GM19238 (cell line): Measurements from ENCODE around the gene SLIT3.

Source experiments
- DNase-seq: peaks from one replicate; pipeline ENCODE4 v3.0.0; 2011; ENCODE audit warnings: low spot score; ENCODE audit not compliant: insufficient read length

Gene SLIT3

GRCh38 chr5:169176709-169177694 lies 123.9 kb downstream of the SLIT3 start:
- DNase-seq, result no peak

- DNase-seq, result no peak
These were observed 125.2 kb downstream of the SLIT3 start for GRCh38 chr5:169175733-169176132.

GRCh38 chr5:169174923-169175322 lies 126.0 kb downstream of the SLIT3 start:
- no peak for DNase-seq

GRCh38 chr5:169173372-169173771 lies 127.6 kb downstream of the SLIT3 start:
- DNase-seq, result no peak

GRCh38 chr5:169171515-169171914 lies 129.4 kb downstream of the SLIT3 start:
- DNase-seq, result no peak

GRCh38 chr5:169169783-169170182 lies 131.2 kb downstream of the SLIT3 start:
- no peak for DNase-seq

GRCh38 chr5:169168280-169168679 lies 132.7 kb downstream of the SLIT3 start:
- no peak for DNase-seq

- DNase-seq, result no peak
These were observed 134.9 kb downstream of the SLIT3 start for GRCh38 chr5:169166078-169166477.

GRCh38 chr5:169165052-169165451 lies 135.9 kb downstream of the SLIT3 start:
- no peak for DNase-seq

GRCh38 chr5:169164481-169164925 lies 136.4 kb downstream of the SLIT3 start:
- DNase-seq, result no peak

- no peak for DNase-seq
These were observed 138.5 kb downstream of the SLIT3 start for GRCh38 chr5:169162407-169162806.

GRCh38 chr5:169161022-169161680 lies 139.8 kb downstream of the SLIT3 start:
- no peak for DNase-seq

- no peak for DNase-seq
These were observed 140.5 kb downstream of the SLIT3 start for GRCh38 chr5:169160405-169160901.

- DNase-seq, result no peak
These were observed 142.2 kb downstream of the SLIT3 start for GRCh38 chr5:169158764-169159163.

GRCh38 chr5:169157064-169157463 lies 143.9 kb downstream of the SLIT3 start:
- no peak for DNase-seq

GRCh38 chr5:169154679-169155078 lies 146.3 kb downstream of the SLIT3 start:
- no peak for DNase-seq

- DNase-seq, result no peak
These were observed 147.5 kb downstream of the SLIT3 start for GRCh38 chr5:169153405-169153804.

- DNase-seq, result no peak
These were observed 148.0 kb downstream of the SLIT3 start for GRCh38 chr5:169152946-169153345.

- no peak for DNase-seq
These were observed 148.5 kb downstream of the SLIT3 start for GRCh38 chr5:169152453-169152852.

- DNase-seq, result no peak
These were observed 149.7 kb downstream of the SLIT3 start for GRCh38 chr5:169151051-169151805.

GRCh38 chr5:169150108-169150507 lies 150.8 kb downstream of the SLIT3 start:
- no peak for DNase-seq

GRCh38 chr5:169149317-169149716 lies 151.6 kb downstream of the SLIT3 start:
- no peak for DNase-seq
